ENCODE results near the gene CHN1. TPM values are rescaled to one million over a fixed set of nuclear protein-coding genes. Genes with fewer than 3 reads are reported as not detected.

The CHN1 gene
- total RNA-seq, 4 donors from 2014 or later, result 11.8 to 56.7 (median 18.1) TPM

DNA sequence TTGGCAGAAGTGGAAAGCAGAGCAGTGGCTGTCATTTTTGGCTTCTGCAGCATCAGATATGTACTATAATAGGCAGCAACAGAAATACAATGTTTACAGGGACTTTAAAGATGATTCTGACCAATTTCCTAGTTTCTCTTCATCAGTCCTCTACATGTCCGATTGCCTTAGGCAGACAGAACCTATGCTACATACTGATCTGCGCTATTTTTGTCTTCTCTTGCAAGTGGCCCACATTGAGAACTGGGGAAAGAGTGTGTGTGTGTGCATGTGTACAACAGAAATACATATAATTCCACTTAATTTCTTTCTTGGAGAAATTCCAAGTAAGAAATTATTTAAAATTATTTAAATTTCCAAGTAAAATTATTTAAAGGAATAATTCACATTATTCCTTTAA, 163.8 kb downstream of the CHN1 start:
- H3K4me3 ChIP-seq, result no peak overlapping the region
- TF ChIP-seq CTCF (IDR thresholded peaks at IDR 0.05) (no peak), POLR2A (IDR thresholded peaks at IDR 0.05) (no peak)
- H3K36me3 ChIP-seq, result no peaks in the 10 kb centered on the region
- no peaks in the 10 kb centered on the region for H3K9me3 ChIP-seq
- H3K4me1 ChIP-seq, result no peaks in the 10 kb centered on the region
- no peaks in the 10 kb centered on the region for H3K27me3 ChIP-seq
- no peak for DNase-seq
- intact Hi-C loops (cut with DNase I; ENCODE audit: low total_unique reads), result no loop called here
- H3K27ac ChIP-seq, result no peak overlapping the region

- DNase-seq, result no peak
- TF ChIP-seq CTCF (IDR thresholded peaks at IDR 0.05) (no peak), POLR2A (IDR thresholded peaks at IDR 0.05) (no peak)
- intact Hi-C loops (cut with DNase I; ENCODE audit: low total_unique reads), result no loop called here
Observed at GRCh38 chr2:174840436-174840835, 164.7 kb downstream of the CHN1 start.

DNA sequence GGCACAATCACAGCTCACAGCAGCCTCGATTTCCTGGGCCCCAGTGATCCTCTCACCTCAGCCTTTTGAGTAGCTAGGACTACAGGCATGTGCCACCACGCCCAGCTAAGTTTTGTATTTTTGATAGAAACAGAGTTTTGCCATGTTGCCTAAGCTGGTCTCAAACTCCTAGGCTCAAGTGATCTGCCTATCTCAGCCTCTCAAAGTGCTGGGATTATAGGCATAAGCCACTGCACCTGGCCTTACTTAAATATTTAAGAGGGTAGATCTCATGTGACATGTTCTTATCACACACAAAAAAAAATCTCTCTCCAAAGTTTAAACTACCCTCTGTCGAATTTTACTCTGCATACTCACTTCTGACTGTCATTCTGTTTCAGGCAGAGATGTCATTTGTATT, 165.5 kb downstream of the CHN1 start:
- Histone ChIP-seq H3K4me1 (no peaks in the 10 kb centered on the region), H3K9me3 (no peaks in the 10 kb centered on the region), H3K36me3 (no peaks in the 10 kb centered on the region), H3K4me3 (no peak overlapping the region), H3K27ac (no peak overlapping the region), H3K27me3 (no peaks in the 10 kb centered on the region)
- TF ChIP-seq CTCF (IDR thresholded peaks at IDR 0.05) (no peak), POLR2A (IDR thresholded peaks at IDR 0.05) (no peak)
- intact Hi-C loops (cut with DNase I; ENCODE audit: low total_unique reads), result no loop called here
- DNase-seq, result no peak

More at GRCh38 chr2:174840436-174840835, 164.7 kb downstream of the CHN1 start:
- no peaks in the 10 kb centered on the region for H3K27me3 ChIP-seq
- no peaks in the 10 kb centered on the region for H3K9me3 ChIP-seq
- H3K4me1 ChIP-seq, result no peaks in the 10 kb centered on the region
- no peak overlapping the region for H3K4me3 ChIP-seq
- H3K27ac ChIP-seq, result no peak overlapping the region
- H3K36me3 ChIP-seq, result no peaks in the 10 kb centered on the region

DNA sequence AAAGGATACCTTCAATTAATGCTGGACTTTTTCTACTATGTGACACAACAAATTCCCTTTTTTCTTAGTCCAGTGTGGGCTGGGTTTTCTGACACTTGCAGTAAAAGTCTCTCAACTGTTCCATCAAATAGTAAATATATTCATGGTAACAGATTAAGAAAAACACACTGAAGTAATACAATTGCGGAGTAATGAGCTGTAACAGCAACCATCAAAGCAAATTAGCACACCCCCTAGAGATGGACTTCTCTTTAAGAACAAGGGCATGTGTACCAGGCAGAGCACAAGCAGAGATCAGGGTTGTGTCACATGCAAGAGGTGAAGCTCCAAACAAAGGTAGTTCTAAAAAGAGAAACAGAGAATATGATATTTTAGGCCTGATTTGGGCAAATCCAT, 168.2 kb downstream of the CHN1 start:
- no peak overlapping the region for H3K27ac ChIP-seq
- intact Hi-C loops (cut with DNase I; ENCODE audit: low total_unique reads), result no loop called here
- no peak for DNase-seq

DNA sequence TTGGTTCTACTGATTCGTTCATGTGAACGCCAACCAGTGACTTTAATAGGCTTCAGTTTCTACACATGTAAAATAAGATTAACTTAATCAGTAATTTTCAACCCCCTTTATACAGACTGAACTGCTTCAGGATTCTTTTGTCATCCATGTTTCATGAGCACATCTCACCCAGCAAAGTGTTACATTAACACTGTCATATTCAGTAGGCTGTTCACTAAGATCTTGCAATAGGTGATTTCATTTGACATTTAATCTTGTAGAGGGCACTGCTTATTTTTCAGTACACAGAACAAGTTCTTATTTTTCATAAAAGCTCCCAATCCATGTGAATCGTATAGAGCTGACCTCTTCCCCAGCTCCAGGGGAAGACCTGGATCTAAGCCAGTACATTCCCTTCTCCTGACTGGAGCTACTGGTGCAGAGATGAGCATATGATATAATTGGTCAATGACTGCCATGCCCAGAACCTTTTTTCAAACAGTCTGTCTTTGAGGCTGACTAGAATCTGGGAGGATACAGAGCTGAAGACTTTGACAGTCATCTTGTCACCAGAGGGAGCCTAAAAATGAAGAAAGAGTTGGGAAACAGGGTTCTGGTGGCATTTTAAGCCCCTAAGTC, 168.7 kb downstream of the CHN1 start:
- H3K36me3 ChIP-seq, result no peaks in the 10 kb centered on the region
- no peak overlapping the region for H3K4me3 ChIP-seq
- no peak for DNase-seq
- no peak overlapping the region for H3K27ac ChIP-seq
- H3K4me1 ChIP-seq, result no peaks in the 10 kb centered on the region
- TF ChIP-seq CTCF (IDR thresholded peaks at IDR 0.05) (no peak), POLR2A (IDR thresholded peaks at IDR 0.05) (no peak)
- intact Hi-C loops (cut with DNase I; ENCODE audit: low total_unique reads), result no loop called here
- no peaks in the 10 kb centered on the region for H3K27me3 ChIP-seq
- H3K9me3 ChIP-seq, result no peaks in the 10 kb centered on the region

More for the DNA sequence above, 168.2 kb downstream of the CHN1 start:
- TF ChIP-seq CTCF (IDR thresholded peaks at IDR 0.05), result no peak
- no peak for TF ChIP-seq POLR2A (IDR thresholded peaks at IDR 0.05)
- Histone ChIP-seq H3K9me3 (no peaks in the 10 kb centered on the region), H3K4me3 (no peak overlapping the region), H3K4me1 (no peaks in the 10 kb centered on the region), H3K36me3 (no peaks in the 10 kb centered on the region), H3K27me3 (no peaks in the 10 kb centered on the region)
